NCI-H524 (cell line): ENCODE results near the gene SMAD7.
A peak's percentile ranks its signal among the peaks of the same experiment; 100 is the strongest.

Source experiments
- DNase-seq, 2 experiments: peaks; one replicate each; lab custom pipeline; 2025; lab: John Stamatoyannopoulos, UW

SMAD7 gene

DNA sequence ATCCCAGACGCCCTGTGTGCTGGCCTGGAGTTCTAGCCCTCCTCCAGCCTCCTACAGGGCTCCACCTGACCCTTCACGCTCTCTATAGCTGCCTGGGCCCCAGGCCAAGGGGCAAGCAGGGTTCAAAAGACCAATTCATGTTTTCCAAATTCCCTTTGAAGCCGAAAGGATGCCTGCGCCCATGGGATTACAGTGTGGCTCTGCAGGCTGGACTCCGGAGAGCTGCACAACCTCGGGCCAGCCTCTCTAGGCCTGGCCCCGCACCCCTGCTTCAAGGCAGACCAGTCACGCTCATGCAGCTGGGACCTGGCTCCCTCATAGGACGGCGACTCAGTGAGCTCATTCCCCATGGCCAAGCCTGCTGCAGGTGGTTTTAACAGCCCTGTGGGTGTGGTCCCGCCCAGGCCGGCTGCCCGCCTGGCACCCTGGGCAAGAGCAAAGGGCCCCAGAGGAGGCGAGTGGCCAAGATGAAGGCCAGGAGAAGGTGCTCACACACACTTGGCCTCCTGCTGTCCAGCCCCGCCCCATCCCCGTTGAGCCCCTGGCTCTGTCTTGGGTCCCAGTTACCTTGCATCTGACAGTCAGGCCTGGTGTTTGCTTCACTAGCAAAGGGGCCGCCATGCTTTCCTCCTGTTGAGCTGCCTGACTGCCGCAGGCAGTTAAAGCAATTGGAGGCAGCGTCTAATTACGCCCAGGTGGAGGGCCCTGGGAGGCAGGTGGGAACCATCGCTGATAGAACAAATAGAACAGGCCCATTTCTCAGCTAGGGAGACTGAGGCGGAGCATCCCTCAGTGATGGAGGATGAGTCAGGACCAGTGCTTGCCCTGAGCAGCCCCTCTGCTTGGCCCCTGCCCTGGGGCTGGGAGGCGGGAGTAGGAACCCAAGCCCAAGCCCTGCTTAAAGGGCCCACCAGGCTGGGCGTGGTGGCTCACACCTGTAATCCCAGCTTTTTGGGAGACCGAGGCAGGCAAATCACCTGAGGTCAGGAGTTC lies 56.9 kb downstream of the SMAD7 start:
- no peak for DNase-seq

DNA sequence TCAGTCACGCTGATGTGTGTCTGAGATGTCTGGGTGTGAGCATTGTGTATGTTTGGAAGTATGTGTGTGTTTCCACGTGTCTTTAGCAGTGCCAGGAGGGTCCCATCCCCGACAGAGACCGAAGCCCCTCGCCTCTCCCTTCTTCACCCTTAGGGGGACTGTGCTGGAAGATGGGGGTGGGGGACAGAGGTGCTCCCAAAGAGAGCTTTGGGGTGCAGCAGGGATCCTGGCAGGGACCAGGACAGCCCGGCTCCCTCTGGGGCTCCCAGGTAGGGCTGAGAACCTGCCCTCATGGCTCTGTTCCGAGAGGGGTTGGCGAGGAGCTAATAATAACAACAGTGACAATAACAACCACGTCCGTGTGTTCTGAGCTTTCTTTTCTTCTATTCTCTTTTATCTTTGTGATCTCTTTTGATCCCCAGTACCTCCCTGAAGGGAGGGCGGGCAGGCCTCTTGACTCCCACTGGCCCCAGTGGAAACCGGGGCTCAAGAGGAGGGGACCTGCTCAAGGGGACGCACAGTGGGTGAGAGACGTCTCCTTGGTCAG lies 57.6 kb downstream of the SMAD7 start:
- no peak for DNase-seq

DNA sequence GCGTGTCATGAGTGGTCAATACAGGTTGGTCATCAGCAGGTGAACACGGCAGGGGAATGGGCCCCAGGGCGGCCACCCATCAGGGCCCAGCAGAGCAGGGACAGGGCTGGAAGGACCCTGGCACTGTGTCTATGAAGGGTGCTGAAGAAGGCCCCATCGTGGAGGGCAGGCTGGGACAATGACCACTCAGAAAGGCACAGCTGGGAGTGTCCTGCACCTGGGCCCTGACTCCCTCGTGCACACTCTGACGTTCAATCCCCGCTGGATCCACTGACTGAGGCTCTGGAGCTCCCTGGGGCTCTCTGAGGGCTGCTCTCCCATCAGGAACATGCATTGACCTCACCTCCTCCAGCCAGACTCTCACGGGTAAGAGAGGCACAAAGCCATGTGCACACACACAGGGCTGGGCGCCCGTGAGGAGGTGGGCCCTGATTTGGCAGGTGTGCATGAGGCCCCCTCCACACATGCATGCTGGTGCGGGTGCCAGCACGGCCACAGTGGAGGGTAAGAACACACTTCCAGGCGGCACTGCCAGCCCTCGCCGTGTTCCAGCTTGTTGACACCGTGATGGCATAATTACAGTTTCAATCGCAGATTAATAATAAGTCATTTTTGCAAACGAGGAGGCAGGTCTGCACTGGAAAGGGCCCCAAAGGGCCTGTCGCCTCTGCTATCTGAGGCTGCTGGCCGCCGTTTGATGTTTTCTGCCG lies 58.5 kb downstream of the SMAD7 start:
- DNase-seq: no peak

DNA sequence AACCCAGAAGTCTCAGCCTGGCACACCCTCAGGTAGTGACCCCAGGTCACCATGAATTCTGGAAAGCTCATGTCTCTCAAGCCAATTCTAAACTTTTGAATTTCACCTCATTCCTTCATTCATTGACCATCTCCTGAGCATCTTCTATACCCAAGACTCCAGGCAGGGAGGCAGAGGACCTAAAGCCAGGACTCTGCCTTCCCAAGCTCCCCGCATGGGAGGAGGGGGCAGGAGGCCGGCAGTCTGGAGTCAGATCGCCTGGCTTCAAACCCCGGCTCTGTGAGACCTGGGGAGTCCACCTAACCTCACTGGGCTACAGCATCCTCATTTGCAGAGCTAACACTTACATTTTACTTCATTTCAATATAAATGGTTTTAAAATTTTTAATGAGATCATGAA lies 59.0 kb downstream of the SMAD7 start:
- DNase-seq: no peak

DNA sequence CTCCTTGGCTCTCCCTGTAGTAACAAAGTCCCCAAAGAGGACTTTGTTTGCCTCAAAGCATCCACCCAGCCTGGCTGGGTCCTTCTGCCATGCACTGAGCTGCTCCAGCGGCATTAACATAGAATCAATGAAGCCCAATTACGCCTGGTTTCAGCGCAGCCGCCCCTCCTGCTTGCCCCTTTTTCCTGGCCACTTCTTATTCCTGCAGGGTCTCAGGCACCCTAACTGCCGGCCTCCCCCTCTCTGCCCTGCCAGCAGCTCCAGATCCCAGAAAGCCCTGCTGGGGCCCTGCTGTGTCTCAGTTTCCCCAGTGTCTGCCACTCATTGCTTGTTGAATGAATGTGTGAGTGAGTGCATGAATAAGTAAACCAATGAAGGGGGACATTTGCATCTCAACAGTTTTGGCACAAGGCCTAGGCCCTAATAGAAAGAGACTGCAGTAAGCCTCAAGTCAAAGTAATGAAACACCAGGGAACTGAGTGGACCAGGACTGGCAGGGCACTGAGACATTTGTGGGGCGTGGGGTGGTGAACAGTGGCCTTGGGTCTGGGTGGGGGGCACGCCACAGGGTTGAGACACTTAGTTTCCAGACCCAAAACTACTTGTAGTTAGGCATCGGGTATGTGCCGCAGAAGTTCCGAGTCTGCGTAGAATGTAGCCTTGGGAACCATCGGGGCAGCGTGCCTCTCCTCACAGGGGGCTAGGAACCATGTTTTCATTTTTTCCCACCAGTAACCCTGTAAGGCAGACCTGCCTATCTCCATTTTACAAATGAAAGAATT lies 60.6 kb downstream of the SMAD7 start:
- no peak for DNase-seq

DNA sequence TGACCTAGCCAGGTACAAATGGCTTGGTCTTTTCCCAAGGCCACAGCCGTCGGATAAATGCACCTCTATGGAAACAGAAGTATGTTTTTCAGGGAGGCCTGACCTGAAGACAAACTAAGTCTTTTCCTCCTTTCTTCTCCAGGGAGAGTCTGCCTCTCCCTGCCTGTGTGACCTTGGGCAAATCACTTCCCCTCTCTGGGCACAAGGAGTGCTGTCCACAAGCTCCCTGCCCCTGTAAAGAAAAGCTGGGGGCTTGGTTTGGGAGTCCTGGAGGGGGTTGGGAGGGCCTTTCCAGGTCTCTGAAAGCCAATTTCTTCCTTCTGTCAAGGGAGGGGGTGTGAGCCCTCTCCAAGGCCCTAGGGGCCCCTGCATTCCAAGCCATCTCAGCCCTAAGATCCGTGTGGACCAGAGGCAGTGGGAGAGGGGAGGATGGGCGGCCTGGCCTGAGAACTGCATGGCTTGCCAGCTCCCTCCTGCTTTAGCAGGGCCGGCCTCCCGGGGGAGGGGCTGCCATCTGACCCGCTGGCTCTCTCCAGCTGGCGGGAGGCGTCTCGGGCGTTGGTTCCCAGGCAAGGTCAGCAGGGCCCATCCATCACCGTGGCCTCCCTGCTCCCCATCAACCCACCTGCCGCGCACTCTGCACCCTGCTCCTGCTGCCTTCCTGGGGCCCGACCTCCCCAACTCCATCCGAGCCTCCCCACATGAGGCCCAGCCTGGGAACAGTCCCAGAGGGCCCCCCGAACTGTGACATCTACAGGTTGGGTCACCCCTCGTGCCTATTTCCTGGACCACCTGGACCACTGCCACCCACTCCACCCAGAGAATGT lies 61.4 kb downstream of the SMAD7 start:
- peak in 1 of 2 experiments; percentile 44 for DNase-seq

DNA sequence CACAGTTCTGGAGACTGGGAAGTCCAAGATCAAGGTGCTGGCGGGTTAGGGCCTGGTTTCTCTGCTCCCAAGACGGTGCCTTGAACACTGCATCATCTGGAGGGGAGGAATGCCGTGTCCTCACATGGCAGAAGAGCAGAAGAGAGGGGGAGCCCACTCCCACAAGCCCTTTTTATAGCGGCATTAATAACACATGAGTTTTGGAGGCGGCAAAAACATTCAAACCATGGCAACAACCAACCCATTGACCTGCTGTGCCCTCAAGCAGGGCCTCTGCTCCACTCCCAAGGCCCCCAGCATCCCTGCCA lies 62.0 kb downstream of the SMAD7 start:
- no peak for DNase-seq

DNA sequence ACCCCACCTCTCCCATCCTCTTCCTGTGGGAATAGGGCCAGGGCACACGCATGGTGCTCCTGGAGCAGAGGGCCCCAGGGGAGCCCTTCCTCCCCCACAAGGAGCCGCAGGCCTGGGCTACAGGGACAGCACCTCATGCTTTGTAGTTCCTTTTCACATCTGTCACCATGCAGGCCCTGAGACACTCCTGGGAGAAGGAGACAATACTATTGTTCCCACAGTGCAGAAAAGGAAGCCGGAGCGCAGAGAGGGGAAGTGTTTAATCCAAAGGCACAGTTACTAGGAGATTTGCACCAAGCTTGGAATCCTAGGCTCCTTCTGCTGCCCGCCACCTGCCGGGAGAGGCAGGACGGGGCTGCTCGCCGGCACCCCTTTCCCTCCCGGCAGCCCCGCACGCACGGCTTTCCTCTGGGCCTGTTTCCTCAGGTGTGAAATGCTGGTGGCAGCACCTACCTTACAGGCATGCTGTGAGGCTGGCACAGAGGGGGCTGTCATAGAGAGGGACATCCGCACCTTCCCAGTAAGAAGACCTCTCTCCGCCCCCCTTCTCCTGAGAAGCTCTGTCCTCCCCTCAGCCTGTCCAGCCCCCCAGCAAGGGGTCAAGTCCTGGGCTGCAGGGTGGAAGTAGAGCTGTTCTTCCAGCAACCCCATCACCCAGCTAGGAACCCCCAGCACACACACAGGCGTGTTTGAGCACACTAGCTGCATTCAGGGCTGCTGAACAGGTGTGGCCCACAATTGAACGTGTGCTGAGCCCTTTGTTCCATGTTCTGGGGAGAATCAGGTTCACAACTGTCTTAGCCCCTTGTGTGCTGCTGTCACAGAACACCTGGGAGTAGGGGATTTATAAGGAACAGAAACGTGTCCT lies 62.6 kb downstream of the SMAD7 start:
- no peak for DNase-seq

DNA sequence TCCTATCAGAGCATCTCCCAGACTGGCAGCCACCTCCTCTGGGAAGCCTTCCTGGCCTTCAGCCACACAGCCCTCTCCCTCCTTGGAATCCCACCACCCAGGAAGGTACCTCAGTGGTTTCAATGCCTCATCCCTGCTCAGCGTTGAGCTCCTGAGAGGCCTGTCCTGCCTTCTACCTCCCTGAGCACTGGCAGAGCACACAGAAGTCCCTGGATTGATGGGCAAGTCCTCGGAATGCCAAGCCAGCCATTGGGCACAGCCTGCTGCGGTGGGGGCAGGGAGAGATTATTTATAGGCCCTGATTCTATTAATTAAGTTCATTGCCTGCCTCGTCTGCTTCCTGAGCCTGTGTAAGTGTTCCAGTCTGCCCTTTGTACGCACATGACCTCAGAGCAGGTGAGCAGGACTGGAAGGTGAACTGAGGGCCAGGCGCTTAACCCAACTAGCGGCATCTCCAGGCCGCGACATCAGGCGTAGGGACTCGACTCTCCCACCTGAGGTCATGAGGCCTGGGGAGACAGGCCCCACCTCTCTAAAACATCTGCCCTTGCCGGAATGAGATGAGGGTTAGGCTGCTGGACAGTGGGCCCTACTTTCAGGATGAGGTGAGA lies 63.4 kb downstream of the SMAD7 start:
- DNase-seq: no peak

DNA sequence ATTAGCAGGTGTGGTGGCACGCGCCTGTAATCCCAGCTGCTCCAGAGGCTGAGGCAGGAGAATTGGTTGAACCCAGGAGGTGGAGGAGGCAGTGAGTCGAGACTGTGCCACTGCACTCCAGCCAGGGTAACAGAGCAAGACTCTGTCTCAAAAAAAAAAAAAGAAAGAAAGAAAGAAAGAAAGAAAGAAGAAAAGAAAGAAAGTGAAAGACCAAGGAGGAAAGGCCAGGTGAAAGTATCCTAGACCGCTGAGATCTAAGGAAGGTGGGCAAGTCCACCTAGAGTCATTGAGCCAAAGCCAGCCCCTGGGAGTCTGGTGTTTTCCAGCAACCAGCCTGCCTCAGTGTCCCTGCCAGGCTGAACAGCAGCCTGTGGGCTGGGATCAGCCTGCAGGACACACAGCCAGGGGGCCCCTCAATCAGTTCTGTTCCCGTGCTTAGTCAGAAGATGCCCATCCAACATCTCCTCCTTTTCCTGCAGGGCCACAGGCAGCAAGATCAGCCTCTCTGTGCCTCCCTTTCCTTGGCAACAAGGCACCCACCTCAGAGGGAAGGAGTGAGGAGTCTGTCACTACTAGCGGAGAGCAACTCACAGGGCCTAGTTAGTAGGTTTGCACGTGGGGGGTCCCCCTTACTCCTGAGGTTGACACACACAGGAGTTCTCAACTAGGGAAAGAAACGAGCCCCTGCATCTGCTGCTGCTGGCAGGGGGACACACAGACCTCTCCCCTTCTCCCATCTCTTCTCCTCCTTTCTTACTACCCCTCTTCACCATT lies 64.1 kb downstream of the SMAD7 start:
- no peak for DNase-seq

DNA sequence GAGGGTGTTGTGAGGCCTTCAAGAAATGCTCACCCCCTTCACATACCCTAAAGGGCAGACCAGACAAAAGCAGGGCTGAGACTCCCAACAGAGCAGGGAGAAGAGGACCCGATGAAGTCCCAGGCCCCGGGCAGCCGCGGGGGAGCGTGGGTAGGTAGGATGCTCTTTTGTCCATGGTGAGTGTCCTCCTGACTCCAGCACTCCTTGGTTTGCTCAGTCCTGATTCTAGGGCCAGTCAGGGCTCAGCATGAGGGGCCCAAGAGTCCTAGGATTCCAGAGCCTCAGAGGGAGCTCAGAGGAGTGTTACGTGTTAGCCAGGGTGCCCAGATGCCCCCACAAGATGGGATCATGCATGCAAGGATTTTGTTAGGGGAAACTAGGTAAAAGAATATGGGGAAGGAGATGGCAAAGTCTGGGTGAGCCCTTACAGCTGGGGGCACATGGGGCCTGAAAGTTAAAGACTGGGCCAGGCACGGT lies 64.8 kb downstream of the SMAD7 start:
- no peak for DNase-seq

DNA sequence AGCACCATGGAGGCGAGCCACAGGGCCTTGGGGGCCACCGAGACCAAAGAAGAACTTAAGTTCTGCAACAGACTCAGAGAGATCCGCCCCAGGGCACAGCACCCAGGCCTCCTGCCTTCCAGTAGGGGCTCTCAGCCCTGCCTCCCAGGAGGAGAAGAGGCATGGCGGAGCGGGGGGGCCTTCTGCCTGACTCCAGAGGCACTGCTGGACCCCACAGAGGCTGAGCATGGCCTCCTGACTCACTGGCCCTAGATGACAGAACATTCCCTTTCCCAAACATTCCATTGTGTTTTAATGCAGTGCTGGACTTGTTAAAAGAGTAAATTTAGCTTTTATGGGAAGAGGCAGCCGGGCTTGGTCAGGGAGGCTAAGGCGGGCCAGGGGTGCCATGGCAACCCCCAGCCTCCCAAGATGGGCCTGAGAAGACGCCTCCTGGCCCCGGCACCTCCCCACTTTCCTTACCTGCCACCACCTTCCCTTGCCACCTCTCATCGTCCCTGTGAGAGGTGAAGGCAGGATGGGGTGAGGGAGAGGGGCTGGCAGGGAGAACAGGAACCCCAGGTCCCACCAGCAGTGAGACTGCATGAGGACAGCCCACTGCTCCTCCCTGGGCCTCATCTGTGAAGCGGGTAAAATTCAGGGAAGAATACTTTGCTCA lies 65.4 kb downstream of the SMAD7 start:
- DNase-seq: no peak

DNA sequence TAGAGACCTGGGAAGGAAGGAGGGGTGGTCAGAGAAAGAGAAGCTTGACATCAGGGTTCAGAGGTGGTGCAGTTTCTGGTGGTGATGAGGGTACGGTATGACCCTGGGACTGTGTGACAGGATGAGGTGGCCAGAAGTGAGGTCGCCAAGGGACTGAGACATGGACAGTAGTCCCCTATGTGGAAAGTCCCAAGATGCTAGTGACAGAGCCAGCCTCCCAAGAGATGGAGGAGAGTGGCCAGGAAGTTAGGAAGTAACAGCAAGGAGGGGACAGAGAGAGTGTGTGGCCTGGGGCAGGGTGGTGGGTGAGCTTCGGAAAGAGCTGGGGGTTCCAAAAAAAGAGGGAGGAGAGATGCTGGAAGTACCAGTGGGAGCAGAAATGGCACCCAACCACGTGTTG lies 66.0 kb downstream of the SMAD7 start:
- no peak for DNase-seq

DNA sequence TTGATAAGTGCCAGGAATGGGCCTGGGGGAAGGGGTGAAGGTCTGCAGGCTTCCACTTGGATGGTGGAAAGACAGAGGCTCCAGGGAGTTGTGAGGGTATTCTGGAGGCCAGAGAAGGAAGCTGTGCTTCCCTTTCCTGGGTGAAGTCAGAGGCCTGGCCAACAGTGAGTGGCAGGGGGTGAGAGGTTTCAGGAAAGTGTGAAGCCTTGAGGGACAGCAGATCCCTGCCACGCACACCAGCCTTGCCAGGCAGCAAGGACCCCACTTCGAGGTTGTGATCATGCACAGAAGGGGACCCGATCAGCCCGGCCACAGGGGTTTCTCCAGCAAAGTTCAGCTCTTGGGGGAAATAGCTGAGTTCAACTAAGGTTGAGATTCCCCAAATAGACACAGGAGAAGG lies 66.5 kb downstream of the SMAD7 start:
- DNase-seq: no peak

DNA sequence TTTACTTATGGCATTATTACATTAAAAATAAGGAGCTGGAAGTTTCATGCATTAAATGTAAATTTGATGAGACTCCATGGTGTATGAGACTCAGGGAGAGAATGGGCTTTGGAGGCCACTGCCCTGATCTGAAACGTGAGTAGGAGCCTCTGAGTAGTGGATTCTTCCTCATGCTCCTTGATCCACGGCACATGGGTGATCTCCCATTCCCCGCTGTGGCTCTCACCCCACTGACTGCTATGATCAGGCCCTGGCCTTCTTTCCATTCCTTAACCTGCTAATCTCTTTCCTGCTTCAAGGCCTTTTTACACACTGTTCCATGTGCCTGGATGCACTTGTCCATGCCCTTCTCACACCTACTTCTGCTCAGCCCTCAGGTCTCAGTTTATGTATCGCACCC lies 68.4 kb downstream of the SMAD7 start:
- DNase-seq: no peak

DNA sequence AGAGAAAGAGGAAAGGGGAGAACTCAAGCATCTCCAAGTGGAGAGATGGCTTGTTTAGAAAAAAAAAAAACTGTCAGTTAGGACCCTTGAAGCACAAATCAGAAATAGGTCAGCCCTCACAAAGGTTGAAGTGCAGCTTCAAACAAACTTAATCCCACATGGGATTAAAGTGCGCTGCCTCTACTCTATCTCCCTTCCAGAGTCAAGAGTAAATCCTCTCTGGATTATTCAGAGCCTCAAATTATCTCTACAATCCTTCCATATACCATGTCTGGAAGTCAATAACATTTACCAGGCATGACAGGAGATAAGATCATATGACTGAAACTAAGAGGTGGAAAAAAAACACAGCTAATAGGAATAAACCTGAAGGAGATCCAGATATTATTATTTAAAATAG lies 69.8 kb downstream of the SMAD7 start:
- DNase-seq: no peak

DNA sequence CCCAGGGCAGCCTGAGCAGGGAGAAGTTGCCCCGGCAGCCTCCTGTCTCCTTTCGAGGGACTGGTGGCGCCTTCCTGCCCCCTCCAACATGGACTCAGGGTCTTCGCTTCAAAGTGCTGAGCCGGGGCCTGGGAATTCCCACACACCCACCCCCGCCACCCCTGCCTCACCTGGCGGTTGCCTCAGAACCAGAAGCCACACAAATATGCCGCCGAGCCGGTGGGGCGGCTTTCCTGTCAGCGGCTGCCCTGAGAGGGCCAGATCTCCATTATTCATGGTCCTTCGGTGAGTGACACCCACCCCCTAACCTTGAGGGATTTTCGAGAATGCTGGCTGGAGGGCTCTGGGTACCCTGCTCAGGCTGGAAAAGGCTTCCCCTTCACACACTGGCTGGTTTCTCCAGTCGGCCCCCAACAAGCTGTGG lies 71.7 kb downstream of the SMAD7 start:
- no peak for DNase-seq

DNA sequence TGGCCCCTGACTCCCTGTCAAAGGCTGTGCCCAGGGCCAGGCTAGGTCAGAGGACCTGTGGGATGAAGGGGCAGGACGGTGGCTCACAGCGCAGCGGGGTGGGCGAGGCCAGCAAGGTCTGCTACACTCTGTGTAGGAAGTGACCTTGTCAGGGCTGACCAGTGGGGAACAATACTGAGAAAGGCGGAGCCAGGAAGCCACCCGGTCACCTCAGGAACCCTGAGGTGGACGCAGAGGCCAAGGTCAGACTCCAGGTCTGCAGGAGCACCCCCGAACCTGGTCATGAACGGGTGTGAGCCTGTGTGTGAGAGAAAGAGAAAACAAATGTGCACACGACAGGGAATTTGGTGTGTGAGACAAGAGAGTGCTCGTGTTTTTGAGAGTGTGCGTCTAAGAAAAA lies 72.3 kb downstream of the SMAD7 start:
- DNase-seq: no peak

DNA sequence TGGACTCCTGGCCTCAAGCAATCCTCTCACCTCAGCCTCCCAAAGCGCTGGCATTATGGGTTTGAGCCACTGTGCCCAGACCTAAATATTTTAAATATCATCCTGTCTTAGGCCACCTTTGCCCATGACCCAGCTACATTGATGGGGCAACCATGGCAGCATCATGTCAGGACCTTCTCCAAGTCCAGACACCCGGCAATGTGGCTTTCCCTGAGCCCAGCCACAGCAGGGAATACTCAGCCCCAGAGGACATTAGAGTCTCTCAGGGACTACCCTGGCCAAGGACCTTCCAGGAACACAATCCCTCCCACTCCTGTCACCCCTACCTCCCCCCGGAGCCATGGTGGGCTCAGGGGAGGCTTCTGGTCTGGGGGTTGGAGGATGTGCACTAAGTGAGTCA lies 72.8 kb downstream of the SMAD7 start:
- no peak for DNase-seq
